Hepatic stellate cell (primary cell): ENCODE results near the gene SIT1.
"Not testable (repeated sequence)": the region's sequence is repeated elsewhere in the genome, so short reads cannot be mapped to it uniquely, and the experiment has no call there.

Source experiments
- DNase-seq: peaks from one replicate; pipeline ENCODE4 v3.0.0; 2011; ENCODE audit warnings: low spot score

SIT1 gene

GRCh38 chr9:35637427-35637955 lies 13.2 kb downstream of the SIT1 start:
- not testable (repeated sequence) for DNase-seq

- DNase-seq = not testable (repeated sequence)
Observed at GRCh38 chr9:35636877-35637246, 13.9 kb downstream of the SIT1 start.

- no peak for DNase-seq
Observed at GRCh38 chr9:35636135-35636876, 14.4 kb downstream of the SIT1 start.

GRCh38 chr9:35635730-35636129 lies 15.0 kb downstream of the SIT1 start:
- no peak for DNase-seq

DNA sequence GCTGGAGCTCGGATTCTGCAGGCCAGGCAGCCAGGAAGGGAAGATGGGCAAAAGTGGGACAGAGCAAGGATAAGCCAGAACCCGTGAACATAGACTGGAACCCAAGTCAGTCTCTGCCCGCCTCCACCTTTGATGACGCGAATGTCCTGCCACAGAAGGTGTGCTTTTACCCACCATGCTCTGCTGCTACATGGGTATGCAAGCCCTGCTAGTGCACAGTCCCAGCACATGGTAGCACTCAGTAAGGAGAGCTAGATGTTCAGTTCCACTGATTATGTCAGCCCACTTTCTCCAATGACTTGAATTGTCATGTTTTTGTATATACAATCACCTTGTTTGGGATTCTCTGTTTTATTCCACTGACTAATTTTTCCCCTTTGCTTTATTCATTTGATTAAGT lies 21.1 kb downstream of the SIT1 start:
- no peak for DNase-seq

GRCh38 chr9:35628389-35628991 lies 22.2 kb downstream of the SIT1 start:
- DNase-seq = no peak

- no peak for DNase-seq
Observed at GRCh38 chr9:35627575-35627974, 23.2 kb downstream of the SIT1 start.

GRCh38 chr9:35619800-35620158 lies 31.0 kb downstream of the SIT1 start:
- peak; percentile 3 for DNase-seq

DNA sequence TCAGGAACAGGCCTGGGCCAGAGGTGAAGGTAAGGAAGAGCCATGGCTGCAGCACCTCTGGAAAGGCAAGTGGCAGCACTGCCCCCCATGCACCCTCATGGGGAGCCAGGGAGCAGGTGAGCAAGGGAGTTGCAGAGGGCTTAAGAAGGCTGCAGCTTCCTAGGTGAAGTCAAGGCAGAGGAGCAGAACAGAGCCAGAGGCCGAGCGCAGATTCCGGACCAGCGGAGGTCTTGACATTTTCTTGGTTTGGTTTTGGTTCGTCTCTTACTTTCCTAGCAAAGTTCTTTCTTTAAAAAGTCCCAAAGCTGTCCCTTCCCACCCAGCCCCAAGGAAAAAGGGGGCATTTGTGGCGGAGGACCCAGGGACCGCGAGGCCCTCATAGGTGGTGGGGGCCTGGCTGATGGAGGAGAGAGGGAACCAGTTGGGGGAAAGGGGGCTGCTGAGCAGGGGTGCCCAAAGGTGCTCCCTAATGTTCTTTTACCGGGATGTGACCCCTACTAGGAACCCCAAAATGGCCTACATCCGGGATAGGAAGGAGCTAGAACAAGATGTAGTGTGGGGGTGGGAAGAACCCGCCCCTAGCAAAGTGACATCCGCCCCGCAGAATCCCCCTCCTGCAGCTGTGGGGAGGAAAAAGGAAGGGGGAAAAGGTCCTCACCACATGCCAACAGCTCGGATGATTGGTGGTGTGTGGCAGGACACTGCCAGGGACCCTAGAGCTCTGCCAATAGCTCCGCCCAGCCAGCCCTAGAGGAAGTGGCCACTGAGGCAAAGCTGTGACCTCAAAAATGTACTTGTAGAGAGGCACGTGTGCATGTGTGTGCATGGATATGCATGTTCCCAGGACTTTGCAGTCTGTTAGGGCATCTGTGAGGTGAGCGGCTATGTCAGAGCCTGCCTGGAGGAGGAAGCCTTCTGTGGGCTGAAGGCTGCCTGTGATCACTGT lies 31.6 kb downstream of the SIT1 start:
- no peak for DNase-seq

GRCh38 chr9:35618325-35618727 lies 32.4 kb downstream of the SIT1 start, which contains the start of gene CD72:
CD72 (minus strand) TSS chr9:35618413; CDS start chr9:35618303, 110 bp downstream.
- DNase-seq = no peak

GRCh38 chr9:35617548-35617947 lies 33.2 kb downstream of the SIT1 start:
- DNase-seq = peak; percentile 5

DNA sequence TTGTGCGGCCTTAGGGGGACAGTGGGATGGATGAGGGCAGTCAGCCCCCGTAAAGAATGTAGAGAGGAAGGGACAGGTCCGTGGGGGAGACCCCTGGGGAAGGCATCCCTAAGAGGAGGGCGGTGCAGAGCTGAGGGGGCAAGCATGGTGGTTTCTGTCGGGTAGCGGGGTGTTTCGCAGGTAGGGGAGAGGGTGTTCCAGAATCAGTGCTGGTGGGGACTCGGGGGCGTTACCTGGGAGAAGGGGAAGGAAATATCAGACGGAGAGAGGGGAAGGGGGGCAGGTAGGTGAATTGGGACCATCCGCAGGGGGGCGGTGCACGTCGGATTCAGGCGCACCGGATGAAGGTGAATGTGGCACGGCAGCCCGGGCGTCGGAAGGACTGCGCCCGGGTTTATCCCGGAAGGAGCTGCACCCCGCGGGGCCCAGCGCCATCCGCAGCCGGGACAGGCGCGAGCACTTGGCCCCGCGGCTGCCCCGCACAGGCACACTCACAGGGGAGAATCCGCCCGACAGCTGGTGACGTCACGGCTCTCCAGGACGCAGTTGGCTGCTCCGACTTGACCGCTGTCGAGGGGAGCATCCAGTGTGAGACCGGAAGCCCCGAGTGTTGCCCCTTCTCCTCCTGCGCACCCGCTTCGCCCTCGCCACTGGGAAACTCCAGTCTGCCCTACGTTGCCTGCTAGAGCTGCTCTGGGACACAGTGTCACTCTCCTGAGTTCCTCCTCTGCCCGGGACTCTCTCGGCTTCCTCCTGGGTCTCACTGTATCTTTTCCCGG lies 33.9 kb downstream of the SIT1 start:
- peak; percentile 57 for DNase-seq

GRCh38 chr9:35615981-35616680 lies 34.6 kb downstream of the SIT1 start:
- no peak for DNase-seq

DNA sequence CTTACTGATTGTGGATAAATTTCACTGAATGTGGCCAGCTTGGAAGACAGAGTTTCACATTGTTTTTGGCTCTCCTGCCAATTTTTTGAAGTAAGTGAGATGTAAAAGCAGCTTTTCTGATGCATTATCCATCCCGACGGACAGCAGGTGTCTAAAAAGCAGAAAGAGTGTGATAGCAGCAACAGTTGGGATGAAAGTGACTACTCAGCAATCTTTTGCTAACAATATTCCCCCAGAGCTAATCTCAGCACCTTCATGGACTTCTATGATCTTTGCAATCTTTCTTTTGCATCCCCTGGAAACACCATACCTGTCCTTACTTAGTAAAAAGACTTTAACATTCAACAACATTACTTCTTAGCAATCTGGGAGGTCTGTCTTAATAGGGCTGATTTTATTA lies 37.9 kb downstream of the SIT1 start:
- DNase-seq = no peak

- not testable (repeated sequence) for DNase-seq
Observed at GRCh38 chr9:35612066-35612465, 38.7 kb downstream of the SIT1 start.

DNA sequence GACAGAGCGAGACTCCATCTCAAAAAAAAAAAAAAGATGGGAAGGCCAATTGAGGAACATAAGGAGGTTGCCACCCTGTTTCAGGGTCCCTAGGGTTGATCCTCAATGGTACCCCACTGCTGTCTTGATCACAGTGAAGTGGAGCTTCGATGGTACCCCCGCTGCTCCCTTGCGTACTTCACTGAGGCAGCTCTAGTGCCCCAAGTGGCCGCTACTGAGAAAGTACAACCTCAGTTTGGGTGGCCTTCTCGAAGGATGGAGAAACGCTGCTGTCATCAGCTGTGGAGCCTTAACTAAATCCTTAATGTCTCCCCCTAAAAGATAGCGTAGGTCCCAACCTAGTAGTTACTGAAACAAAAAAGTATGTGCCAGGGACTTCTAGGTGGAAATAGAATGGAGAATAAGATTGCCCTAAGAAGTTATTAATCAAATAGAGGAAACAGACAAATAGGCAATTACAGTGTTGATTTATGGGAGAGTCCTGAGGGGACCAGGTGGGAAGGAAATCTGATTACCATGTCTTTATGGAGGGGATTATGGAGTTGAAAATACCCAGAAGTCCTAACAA lies 39.4 kb downstream of the SIT1 start:
- DNase-seq = peak; percentile 68

GRCh38 chr9:35609820-35610163 lies 40.9 kb downstream of the SIT1 start:
- DNase-seq = no peak

- DNase-seq = no peak
Observed at GRCh38 chr9:35609001-35609819, 41.5 kb downstream of the SIT1 start.

DNA sequence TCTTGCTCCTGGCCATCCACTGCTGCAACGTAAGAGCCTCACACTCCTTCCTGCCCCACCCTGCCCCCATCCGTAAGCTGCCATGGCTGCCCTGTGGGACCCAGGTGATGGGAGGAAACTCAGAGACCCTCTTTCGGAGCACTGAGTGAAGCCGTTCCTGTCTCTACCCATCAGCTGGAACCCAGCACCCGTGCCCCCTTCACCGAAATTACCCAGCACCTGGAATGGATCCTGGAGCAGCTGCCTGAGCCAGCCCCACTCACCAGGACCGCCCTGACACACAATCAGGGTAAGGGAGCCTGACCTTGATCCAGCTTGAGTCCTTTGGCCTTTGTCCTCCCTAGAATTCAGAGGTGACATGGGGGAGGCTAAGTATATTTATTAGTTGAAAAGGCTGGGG lies 42.5 kb downstream of the SIT1 start:
- no peak for DNase-seq

- no peak for DNase-seq
Observed at GRCh38 chr9:35606726-35607125, 44.0 kb downstream of the SIT1 start.
